SK-N-SH (cell line): Measurements from ENCODE around the gene KRT75.

ENCODE experiments used
- CTCF ChIP-seq: fragments of 200-600 bp; sonication (generic); IDR thresholded peaks from 2 replicates; pipeline ENCODE4 v1.6.1; 2017; ENCODE audit warnings: antibody characterized with exemption, mild to moderate bottlenecking, moderate library complexity
- EZH2phosphoT487 ChIP-seq: fragments of 200-600 bp; sonication (generic); IDR thresholded peaks from 2 replicates; pipeline ENCODE4 v1.6.1; 2017; ENCODE audit warnings: low read depth, mixed run types, mild to moderate bottlenecking, antibody characterized with exemption, moderate library complexity, borderline replicate concordance
- FOXJ3 ChIP-seq: sonication (generic); formaldehyde crosslinking; IDR thresholded peaks from 2 replicates; pipeline ENCODE4 v1.5.1; 2020; ENCODE audit warnings: mild to moderate bottlenecking, missing genetic modification reagents
- JUND ChIP-seq: IDR thresholded peaks from 2 replicates; pipeline ENCODE4 v1.4.0; 2012
- MAX ChIP-seq: IDR thresholded peaks from 2 replicates; pipeline ENCODE4 v1.4.0; 2012; ENCODE audit warnings: low read depth
- PBX3 ChIP-seq: IDR thresholded peaks from 2 replicates; pipeline ENCODE4; 2012
- POLR2AphosphoS5 ChIP-seq: IDR thresholded peaks from 2 replicates; pipeline ENCODE4 v1.6.1; 2012; ENCODE audit warnings: low read depth, low read length
- RAD21 ChIP-seq: IDR thresholded peaks from 2 replicates; pipeline ENCODE4 v1.6.1; 2012; ENCODE audit warnings: mild to moderate bottlenecking, low read length
- TAF1 ChIP-seq: IDR thresholded peaks from 2 replicates; pipeline ENCODE4 v1.6.1; 2012; ENCODE audit warnings: low read depth, mild to moderate bottlenecking, low read length, moderate library complexity, borderline replicate concordance
- TCF12 ChIP-seq: IDR thresholded peaks from 2 replicates; pipeline ENCODE4 v1.4.0; 2012
- TF ChIP-seq, protein P1 (sequence below): fragments of 150-350 bp; IDR thresholded peaks from 2 replicates; pipeline ENCODE4 v1.6.1; 2017; ENCODE audit warnings: antibody characterized with exemption, low read length, low read depth, borderline replicate concordance
- TF ChIP-seq, protein P2 (sequence below): fragments of 150-350 bp; IDR thresholded peaks from 2 replicates; pipeline ENCODE4 v1.6.1; 2016; ENCODE audit warnings: mild to moderate bottlenecking, low read depth, low read length

DNA sequence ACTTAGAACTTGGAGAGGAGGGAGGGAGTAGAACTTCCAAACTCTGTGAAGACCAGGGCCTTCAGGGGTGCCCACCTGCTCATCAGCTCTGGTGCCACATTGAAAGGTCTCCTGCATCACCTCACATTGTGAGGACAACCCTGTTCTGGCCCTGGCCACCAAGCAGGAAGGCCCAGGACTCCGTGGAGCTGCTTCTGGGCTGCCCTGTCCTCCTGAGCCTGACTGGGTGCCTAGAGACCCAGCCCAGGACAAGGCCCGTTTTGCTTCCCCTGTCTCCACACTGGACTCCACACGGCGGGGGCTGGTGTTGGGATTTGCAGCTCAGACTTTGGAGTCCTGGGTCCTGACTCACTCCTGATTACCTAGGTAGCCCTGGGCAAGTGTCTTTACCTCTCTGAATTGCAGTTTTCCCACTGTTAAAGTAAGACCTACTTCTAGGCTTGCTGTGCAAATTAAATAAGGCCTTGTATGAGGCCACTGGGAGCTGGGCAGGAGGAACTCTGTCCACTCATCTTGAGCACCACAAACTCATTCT lies 15.5 kb downstream of the KRT75 start:
- TF ChIP-seq CTCF (no peak), FOXJ3 (no peak), RAD21 (no peak), POLR2AphosphoS5 (no peak), TAF1 (no peak), JUND (no peak), EZH2phosphoT487 (no peak), MAX (no peak), PBX3 (no peak), TCF12 (no peak)
- TF ChIP-seq, protein P1, sequence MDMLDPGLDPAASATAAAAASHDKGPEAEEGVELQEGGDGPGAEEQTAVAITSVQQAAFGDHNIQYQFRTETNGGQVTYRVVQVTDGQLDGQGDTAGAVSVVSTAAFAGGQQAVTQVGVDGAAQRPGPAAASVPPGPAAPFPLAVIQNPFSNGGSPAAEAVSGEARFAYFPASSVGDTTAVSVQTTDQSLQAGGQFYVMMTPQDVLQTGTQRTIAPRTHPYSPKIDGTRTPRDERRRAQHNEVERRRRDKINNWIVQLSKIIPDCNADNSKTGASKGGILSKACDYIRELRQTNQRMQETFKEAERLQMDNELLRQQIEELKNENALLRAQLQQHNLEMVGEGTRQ = no peak
- TF ChIP-seq, protein P2, sequence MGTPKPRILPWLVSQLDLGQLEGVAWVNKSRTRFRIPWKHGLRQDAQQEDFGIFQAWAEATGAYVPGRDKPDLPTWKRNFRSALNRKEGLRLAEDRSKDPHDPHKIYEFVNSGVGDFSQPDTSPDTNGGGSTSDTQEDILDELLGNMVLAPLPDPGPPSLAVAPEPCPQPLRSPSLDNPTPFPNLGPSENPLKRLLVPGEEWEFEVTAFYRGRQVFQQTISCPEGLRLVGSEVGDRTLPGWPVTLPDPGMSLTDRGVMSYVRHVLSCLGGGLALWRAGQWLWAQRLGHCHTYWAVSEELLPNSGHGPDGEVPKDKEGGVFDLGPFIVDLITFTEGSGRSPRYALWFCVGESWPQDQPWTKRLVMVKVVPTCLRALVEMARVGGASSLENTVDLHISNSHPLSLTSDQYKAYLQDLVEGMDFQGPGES = no peak
